Endothelial cell of umbilical vein (primary cell): Measurements from ENCODE around the gene RIMS4. TPM values are rescaled to one million over a fixed set of nuclear protein-coding genes. Genes with fewer than 3 reads are reported as not detected.
A peak's percentile ranks its signal among the peaks of the same experiment; 100 is the strongest.

Experiments
- BruUV-seq: library from RNA; stranded (reverse); fragments of 400-500 nt; replicated peaks from 2 replicates; lab custom pipeline; 2021; lab: Mats Ljungman, UMichigan
- CTCF ChIA-PET: fragments of 300-600, 350-600 bp; sonication (Branson Sonifier 250); formaldehyde crosslinking; loops from one replicate; lab custom pipeline; 2021; ENCODE audit warnings: antibody characterized with exemption, inconsistent platforms; lab: Charles Lee
- POLR2A ChIA-PET: fragments of 300-600, 350-600 bp; sonication (Branson Sonifier 250); formaldehyde crosslinking; loops from one replicate; lab custom pipeline; 2021; ENCODE audit warnings: antibody characterized with exemption, inconsistent platforms; lab: Charles Lee
- DNase-seq: peaks from one replicate; pipeline ENCODE4 v3.0.0-alpha.2; 2011; ENCODE audit warnings: low read depth, low spot score
- FAIRE-seq: peaks from 2 replicates; lab custom pipeline; 2011; peaks lifted over from hg19 to GRCh38; lab: Jason Lieb, UNC
- H2AFZ ChIP-seq: 2 replicates; pipeline ENCODE4 v1.6.0; 2012; ENCODE audit warnings: low read depth, low read length, control low read depth, inconsistent platforms
- H3K27ac ChIP-seq: 2 replicates; pipeline ENCODE4 v1.5.1; 2011; ENCODE audit warnings: low read depth, mild to moderate bottlenecking, control low read depth, low read length, moderate library complexity; ENCODE audit not compliant: insufficient read depth
- H3K27me3 ChIP-seq, 2 experiments: 2 replicates each; pipeline versions ENCODE4 v1.6.0 to v1.6.1; 2011; ENCODE audit warnings: low read length in 2 of 2, mixed read lengths in 1 of 2; ENCODE audit not compliant: control insufficient read depth in 2 of 2, insufficient read depth in 2 of 2
- H3K36me3 ChIP-seq, 2 experiments: 2 replicates in 1 of 2; 3 replicates in 1 of 2; pipeline ENCODE4 v1.5.1; 2011; ENCODE audit warnings: low read length in 2 of 2, mild to moderate bottlenecking in 1 of 2, moderate library complexity in 1 of 2; ENCODE audit not compliant: control insufficient read depth in 2 of 2, insufficient read depth in 2 of 2; ENCODE audit errors: extremely low read depth in 1 of 2
- H3K4me1 ChIP-seq: 3 replicates; pipeline ENCODE4 v1.5.1; 2011; ENCODE audit warnings: mild to moderate bottlenecking, low read length; ENCODE audit not compliant: control insufficient read depth, insufficient read depth; ENCODE audit errors: extremely low read depth
- H3K4me2 ChIP-seq: 2 replicates; pipeline ENCODE4 v1.6.1; 2011; ENCODE audit warnings: low read length, control low read depth, mixed read lengths; ENCODE audit not compliant: insufficient read depth
- H3K4me3 ChIP-seq, 3 experiments: fragments of 200-600 bp in 1 of 3; sonication (generic), shearing (Covaris generic) in 1 of 3; replicated peaks in 1 of 3; 2 replicates each; pipeline ENCODE4 v1.5.1; 2011 to 2016; ENCODE audit warnings: control low read depth in 3 of 3, low read length in 3 of 3, mild to moderate bottlenecking in 2 of 3, inconsistent platforms in 1 of 3, low read depth in 1 of 3, moderate library complexity in 1 of 3; ENCODE audit not compliant: insufficient read depth in 1 of 3
- H3K79me2 ChIP-seq: 2 replicates; pipeline ENCODE4 v1.6.0; 2012; ENCODE audit warnings: low read length, inconsistent platforms; ENCODE audit not compliant: control insufficient read depth, insufficient read depth
- H3K9ac ChIP-seq: replicated peaks from 2 replicates; pipeline ENCODE3; 2011; ENCODE audit warnings: low read length, control low read depth; ENCODE audit not compliant: insufficient read depth; ENCODE audit errors: extremely low read depth
- H3K9me1 ChIP-seq: replicated peaks from 3 replicates; pipeline ENCODE4 v1.6.0; 2011; ENCODE audit warnings: mild to moderate bottlenecking, low read length; ENCODE audit not compliant: control insufficient read depth, insufficient read depth; ENCODE audit errors: extremely low read depth
- H3K9me3 ChIP-seq: replicated peaks from 2 replicates; pipeline ENCODE4 v1.5.1; 2012; ENCODE audit warnings: low read length, inconsistent platforms; ENCODE audit not compliant: control insufficient read depth, insufficient read depth
- H4K20me1 ChIP-seq: replicated peaks from 2 replicates; pipeline ENCODE3; 2011; ENCODE audit warnings: mild to moderate bottlenecking, low read length; ENCODE audit not compliant: control insufficient read depth, insufficient read depth; ENCODE audit errors: extremely low read depth
- EZH2 ChIP-seq: IDR thresholded peaks from 2 replicates; pipeline ENCODE4 v1.6.1; 2012; ENCODE audit warnings: borderline replicate concordance, low read depth, mild to moderate bottlenecking, moderate library complexity, low read length, inconsistent platforms; ENCODE audit not compliant: severe bottlenecking
- GATA2 ChIP-seq: IDR thresholded peaks from 2 replicates; pipeline ENCODE4 v1.7.0; 2011; ENCODE audit warnings: low read depth, mild to moderate bottlenecking, moderate library complexity, mixed read lengths, low read length; ENCODE audit not compliant: insufficient read length, insufficient read depth
- JUN ChIP-seq: IDR thresholded peaks from 2 replicates; pipeline ENCODE4 v1.6.1; 2011; ENCODE audit warnings: borderline replicate concordance, low read depth; ENCODE audit not compliant: insufficient read length, insufficient read depth
- MYC ChIP-seq: IDR thresholded peaks from one replicate; pipeline ENCODE4 v1.6.1; 2011; ENCODE audit warnings: mild to moderate bottlenecking, low read depth, low read length
- POLR2AphosphoS5 ChIP-seq: IDR thresholded peaks from 2 replicates; pipeline ENCODE4 v1.6.1; 2012; ENCODE audit warnings: low read depth, mild to moderate bottlenecking, control low read depth, low read length, moderate library complexity; ENCODE audit not compliant: insufficient read depth
- dilution Hi-C: fragments of 300-500 bp; cut with MboI; formaldehyde crosslinking; loops from one replicate; pipeline ENCODE4 v1.15.0; 2019; ENCODE audit warnings: low sequenced_read_pairs; ENCODE audit not compliant: extremely low pct_ligation_motif_present
- intact Hi-C: fragments of 100-400 bp; cut with micrococcal nuclease; formaldehyde crosslinking; loops from one replicate; pipeline ENCODE4 v1.10.0; 2022
- polyA plus RNA-seq, 4 experiments: library from polyadenylated mRNA; depleted of rRNA in 3 of 4; stranded (reverse) in 3 of 4; unstranded in 1 of 4; fragments of >200 nt; gene quantifications; 2 replicates each; pipeline versions ENCODE4 v1.2.1 to v1.2.3, GENCODE V29; 2011 to 2012; ENCODE audit warnings: missing spikeins in 1 of 4
- total RNA-seq: library from RNA; stranded (reverse); gene quantifications from 2 replicates; pipeline ENCODE4 v1.2.3, GENCODE V29; 2021

RIMS4 gene
- total and polyA plus RNA-seq, 2 donors (not counting 3 experiments of a cell fraction or from before 2014, with no cell fraction given) = not detected

DNA sequence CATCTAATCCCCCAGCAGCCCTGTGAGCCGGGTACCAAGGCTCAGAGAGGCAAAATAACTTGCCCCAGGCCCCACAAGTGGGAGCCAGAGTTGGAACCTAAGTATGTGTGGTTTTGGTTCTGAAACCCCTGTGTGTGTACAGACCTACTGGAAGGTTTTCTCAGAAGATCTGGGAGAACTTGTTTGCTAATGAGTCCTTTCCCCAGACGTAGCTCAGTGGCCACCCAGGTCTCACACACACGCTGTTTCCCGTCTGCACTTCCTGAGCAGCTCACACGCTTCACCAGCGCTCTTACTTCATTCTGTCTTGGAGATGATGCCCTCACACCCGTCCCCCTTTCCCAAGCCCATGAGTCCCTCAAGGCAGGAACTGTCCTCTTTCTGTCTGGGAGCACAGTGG, 87.0 kb downstream of the RIMS4 start:
- intact Hi-C loops (no loop called here), dilution Hi-C loops (no loop called here)
- Histone ChIP-seq H3K9me1 (no peaks in the 10 kb centered on the region), H3K27ac (no peak overlapping the region), H3K9me3 (no peaks in the 10 kb centered on the region), H3K36me3 (no peaks in the 10 kb centered on the region), H3K4me2 (no peak overlapping the region), H3K27me3 (no peaks in the 10 kb centered on the region), H3K79me2 (no peaks in the 10 kb centered on the region), H3K4me1 (peaks cover 16% of the 10 kb centered on the region), H2AFZ (peak overlapping the region; percentile 7), H3K9ac (no peak overlapping the region), H3K4me3 (no peak overlapping the region), H4K20me1 (no peaks in the 10 kb centered on the region)
- CTCF ChIA-PET = interaction anchor here (1.0 to 1.8 kb wide), 7 partner anchors 8 to 413 kb away, joined by 3 to 8 read pairs (median 3); partner anchors contain the start of gene CCN5
- FAIRE-seq = peak; percentile 35
- BruUV-seq = no TSS peak
- POLR2A ChIA-PET = interaction anchor here (0.7 kb wide), 1 partner anchor 31 kb away, joined by 3 read pairs; no protein-coding TSS in a partner anchor
- DNase-seq = peak; percentile 44
- TF ChIP-seq JUN = no peak
- TF ChIP-seq POLR2AphosphoS5 = no peak
- no peak for TF ChIP-seq GATA2
- no peak for TF ChIP-seq EZH2
- TF ChIP-seq MYC = no peak

DNA sequence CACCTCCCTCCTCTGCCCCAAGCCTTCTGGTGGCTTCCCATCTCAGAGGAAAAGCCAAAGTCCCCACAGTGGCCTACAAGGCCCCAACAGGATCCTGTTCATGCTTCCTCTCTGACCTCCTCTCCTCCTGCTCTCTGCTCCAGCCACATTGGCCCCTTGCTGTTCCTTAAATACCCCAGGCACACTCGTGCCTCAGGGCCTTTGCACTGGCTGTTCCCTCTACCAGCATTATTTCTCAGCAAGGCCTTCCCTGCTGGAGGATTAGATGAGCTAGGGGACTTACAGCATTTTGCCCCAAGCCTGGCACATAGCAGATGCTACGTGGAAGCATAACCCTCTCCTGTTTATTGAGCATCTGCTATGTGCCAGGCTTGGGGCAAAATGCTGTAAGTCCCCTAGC, 87.4 kb downstream of the RIMS4 start:
- no peak overlapping the region for H3K27ac ChIP-seq
- H3K4me3 ChIP-seq = no peak overlapping the region
- H3K9ac ChIP-seq = no peak overlapping the region
- BruUV-seq = no TSS peak
- no peak overlapping the region for H2AFZ ChIP-seq
- no peaks in the 10 kb centered on the region for H4K20me1 ChIP-seq
- H3K9me1 ChIP-seq = no peaks in the 10 kb centered on the region
- dilution Hi-C loops = no loop called here
- intact Hi-C loops = no loop called here
- no peak for TF ChIP-seq JUN
- H3K27me3 ChIP-seq = no peaks in the 10 kb centered on the region
- no peaks in the 10 kb centered on the region for H3K79me2 ChIP-seq
- no peak overlapping the region for H3K4me2 ChIP-seq
- ChIA-PET CTCF (interaction anchor here (1.0 to 1.8 kb wide), 7 partner anchors 8 to 412 kb away, joined by 3 to 8 read pairs (median 3); partner anchors contain the start of gene CCN5), POLR2A (no interaction called here)
- DNase-seq = no peak
- H3K36me3 ChIP-seq = no peaks in the 10 kb centered on the region
- no peak for FAIRE-seq
- H3K9me3 ChIP-seq = no peaks in the 10 kb centered on the region
- peaks cover 16% of the 10 kb centered on the region for H3K4me1 ChIP-seq
